Measurements from ENCODE around the gene IQCM. TPM values are rescaled to one million over a fixed set of nuclear protein-coding genes. Genes with fewer than 3 reads are reported as not detected.
"Not testable (repeated sequence)": the region's sequence is repeated elsewhere in the genome, so short reads cannot be mapped to it uniquely, and the experiment has no call there.

IQCM gene
- total RNA-seq, 6 experiments from 2014 or later = 0.10 TPM; not detected in 5

DNA sequence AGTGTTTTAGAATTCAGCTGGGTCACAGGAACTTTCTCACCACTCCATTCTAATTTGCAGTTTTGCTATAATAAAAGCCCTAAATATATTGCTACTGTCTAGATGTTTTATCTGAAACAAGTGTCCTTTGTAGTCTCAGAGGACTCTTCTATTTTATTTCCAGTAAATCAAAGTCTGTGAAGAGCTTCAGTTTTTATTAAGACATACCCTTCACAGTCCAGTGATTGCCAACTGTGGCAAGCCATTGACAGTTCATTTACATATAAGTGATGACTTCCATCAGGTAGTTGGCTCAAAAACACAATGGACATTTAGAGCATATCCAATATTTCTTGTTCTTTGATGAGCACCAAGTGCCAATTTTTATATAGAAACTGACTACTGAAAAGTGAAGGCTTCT is 466.1 kb downstream of the IQCM start:
- H3K27me3 Mint-ChIP-seq (ENCODE audit: insufficient read depth) = no peaks in the 10 kb centered on the region
- peaks cover 6% of the 10 kb centered on the region for H3K9me3 Mint-ChIP-seq
- peaks cover 5% of the 10 kb centered on the region; the same call in 1 of the 2 replicates for H3K4me1 Mint-ChIP-seq (ENCODE audit: low read depth)
- no peak for DNase-seq
- no peaks in the 10 kb centered on the region for H3K36me3 Mint-ChIP-seq (ENCODE audit: low read depth)
- TF ChIP-seq, protein P1, sequence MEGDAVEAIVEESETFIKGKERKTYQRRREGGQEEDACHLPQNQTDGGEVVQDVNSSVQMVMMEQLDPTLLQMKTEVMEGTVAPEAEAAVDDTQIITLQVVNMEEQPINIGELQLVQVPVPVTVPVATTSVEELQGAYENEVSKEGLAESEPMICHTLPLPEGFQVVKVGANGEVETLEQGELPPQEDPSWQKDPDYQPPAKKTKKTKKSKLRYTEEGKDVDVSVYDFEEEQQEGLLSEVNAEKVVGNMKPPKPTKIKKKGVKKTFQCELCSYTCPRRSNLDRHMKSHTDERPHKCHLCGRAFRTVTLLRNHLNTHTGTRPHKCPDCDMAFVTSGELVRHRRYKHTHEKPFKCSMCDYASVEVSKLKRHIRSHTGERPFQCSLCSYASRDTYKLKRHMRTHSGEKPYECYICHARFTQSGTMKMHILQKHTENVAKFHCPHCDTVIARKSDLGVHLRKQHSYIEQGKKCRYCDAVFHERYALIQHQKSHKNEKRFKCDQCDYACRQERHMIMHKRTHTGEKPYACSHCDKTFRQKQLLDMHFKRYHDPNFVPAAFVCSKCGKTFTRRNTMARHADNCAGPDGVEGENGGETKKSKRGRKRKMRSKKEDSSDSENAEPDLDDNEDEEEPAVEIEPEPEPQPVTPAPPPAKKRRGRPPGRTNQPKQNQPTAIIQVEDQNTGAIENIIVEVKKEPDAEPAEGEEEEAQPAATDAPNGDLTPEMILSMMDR (IDR thresholded peaks at IDR 0.05) = no peak
- no peak overlapping the region for H3K27ac Mint-ChIP-seq
- H3K4me3 Mint-ChIP-seq = no peak overlapping the region

DNA sequence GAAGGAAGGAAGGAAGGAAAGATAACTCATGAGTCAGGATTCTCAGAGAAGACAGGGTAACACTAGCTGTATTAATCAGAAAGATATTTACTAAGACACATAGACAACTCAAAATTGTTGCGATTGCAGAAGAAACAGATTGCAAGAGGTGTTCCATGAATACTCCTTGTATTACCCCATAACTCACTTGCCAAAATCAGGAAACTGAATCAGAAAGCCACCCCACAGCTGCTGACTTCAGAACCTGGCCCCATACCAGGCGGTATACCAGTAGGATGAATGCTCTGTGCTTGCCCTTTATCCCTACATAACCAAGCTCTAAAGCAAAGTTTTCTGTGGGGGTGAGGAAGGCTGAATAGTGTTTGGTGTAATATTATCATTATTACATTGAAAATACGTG is 468.5 kb downstream of the IQCM start:
- H3K9me3 Mint-ChIP-seq = no peaks in the 10 kb centered on the region
- TF ChIP-seq, protein P1 (IDR thresholded peaks at IDR 0.05) = no peak
- DNase-seq = no peak
- no peak overlapping the region for H3K4me3 Mint-ChIP-seq
- H3K4me1 Mint-ChIP-seq (ENCODE audit: low read depth) = peaks cover 8% of the 10 kb centered on the region; the same call in 1 of the 2 replicates
- no peak overlapping the region for H3K27ac Mint-ChIP-seq
- no peaks in the 10 kb centered on the region for H3K36me3 Mint-ChIP-seq (ENCODE audit: low read depth)
- no peaks in the 10 kb centered on the region for H3K27me3 Mint-ChIP-seq (ENCODE audit: insufficient read depth)

DNA sequence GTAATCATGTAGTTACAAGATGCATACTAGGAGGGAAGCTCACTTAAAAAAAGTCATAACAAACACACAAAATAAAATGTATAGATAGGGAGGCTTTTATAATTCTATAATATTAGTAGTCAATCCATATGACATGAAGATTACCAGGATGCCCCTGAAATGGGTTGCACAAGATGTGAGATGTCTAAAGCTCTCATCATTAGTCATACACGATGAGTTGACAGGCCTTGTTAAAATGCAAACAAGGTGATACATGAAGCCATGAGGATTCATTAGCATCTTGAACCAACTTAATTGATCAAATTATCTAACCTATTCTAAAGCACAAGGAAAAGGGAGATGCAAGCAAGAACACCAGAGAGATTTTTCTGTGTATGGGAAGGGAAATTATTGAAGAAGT is 470.2 kb downstream of the IQCM start:
- Mint-ChIP-seq H3K4me1 (ENCODE audit: low read depth) (peaks cover 8% of the 10 kb centered on the region; the same call in 1 of the 2 replicates), H3K9me3 (peaks cover 3% of the 10 kb centered on the region; the same call in 1 of the 2 replicates), H3K27me3 (ENCODE audit: insufficient read depth) (no peaks in the 10 kb centered on the region), H3K4me3 (no peak overlapping the region), H3K27ac (no peak overlapping the region), H3K36me3 (ENCODE audit: low read depth) (no peaks in the 10 kb centered on the region)
- TF ChIP-seq, protein P1 (IDR thresholded peaks at IDR 0.05) = no peak
- DNase-seq = no peak

DNA sequence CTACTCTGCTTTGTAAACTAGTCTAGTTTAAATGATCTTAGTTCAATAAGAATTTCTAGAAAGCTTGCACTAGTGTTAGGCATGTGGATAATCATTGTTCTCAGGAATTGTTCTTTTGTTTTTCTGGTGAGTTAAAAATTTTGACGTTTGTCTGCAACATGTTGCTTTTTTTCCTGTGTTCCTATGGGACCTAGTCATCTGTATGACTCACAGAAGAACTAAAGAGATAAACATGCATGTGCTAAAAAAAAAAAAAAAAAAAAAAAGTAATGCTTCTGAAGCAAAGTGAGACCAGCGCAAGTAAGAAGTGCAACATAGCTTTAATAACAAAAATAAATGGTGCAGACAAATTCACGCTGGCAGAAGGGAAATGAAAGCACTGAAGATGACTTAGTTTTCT is 471.2 kb downstream of the IQCM start:
- DNase-seq = peak; percentile 18
- Mint-ChIP-seq H3K9me3 (peaks cover 4% of the 10 kb centered on the region), H3K4me1 (ENCODE audit: low read depth) (peaks cover 8% of the 10 kb centered on the region; the same call in 1 of the 2 replicates), H3K36me3 (ENCODE audit: low read depth) (no peaks in the 10 kb centered on the region), H3K27me3 (ENCODE audit: insufficient read depth) (peaks cover 2% of the 10 kb centered on the region; the same call in 1 of the 2 replicates), H3K4me3 (no peak overlapping the region), H3K27ac (no peak overlapping the region)
- TF ChIP-seq, protein P1 (IDR thresholded peaks at IDR 0.05) = no peak

DNA sequence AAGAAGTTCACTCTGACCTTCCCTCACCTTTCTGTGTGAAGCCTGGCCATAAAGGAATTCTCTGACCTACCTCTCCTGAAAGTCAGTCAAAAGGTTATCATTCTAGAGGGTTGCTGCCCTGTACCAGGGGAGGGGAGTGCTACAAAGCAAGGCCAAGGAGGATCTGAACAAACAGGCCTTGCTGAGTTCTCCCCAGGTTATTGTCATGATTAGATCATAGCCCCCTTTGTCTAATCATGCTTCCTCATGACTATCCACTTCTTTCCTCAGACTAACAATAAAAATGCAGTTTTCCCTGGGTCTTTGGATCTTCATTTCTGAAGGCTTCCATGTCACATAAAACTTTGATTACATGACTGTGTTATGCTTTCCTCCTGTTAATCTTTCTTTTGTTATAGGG is 472.0 kb downstream of the IQCM start:
- Mint-ChIP-seq H3K4me3 (no peak overlapping the region), H3K36me3 (ENCODE audit: low read depth) (no peaks in the 10 kb centered on the region), H3K27ac (no peak overlapping the region), H3K9me3 (peaks cover 6% of the 10 kb centered on the region), H3K27me3 (ENCODE audit: insufficient read depth) (peaks cover 2% of the 10 kb centered on the region; the same call in 1 of the 2 replicates), H3K4me1 (ENCODE audit: low read depth) (peaks cover 8% of the 10 kb centered on the region; the same call in 1 of the 2 replicates)
- DNase-seq = no peak
- TF ChIP-seq, protein P1 (IDR thresholded peaks at IDR 0.05) = no peak

DNA sequence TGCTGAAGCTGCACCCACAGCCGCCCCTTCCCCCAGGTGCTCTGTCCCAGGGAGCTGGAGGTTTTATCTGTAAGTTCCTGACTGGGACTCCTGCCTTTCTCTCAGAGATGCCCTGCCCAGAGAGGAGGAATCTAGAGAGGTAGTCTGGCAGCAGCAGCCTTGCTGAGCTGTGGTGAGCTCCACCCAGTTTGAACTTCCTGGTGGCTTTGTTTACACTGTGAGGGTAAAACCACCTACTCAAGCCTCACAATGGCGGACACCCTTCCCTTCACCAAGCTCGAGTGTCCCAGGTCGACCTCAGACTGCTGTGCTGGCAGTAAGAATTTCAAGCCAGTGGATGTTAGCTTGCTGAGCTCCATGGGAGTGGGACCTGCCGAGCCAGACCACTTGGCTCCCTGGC is 474.5 kb downstream of the IQCM start:
- not testable (repeated sequence) for H3K4me1 Mint-ChIP-seq (ENCODE audit: low read depth); H3K36me3 Mint-ChIP-seq (ENCODE audit: low read depth); DNase-seq; H3K27me3 Mint-ChIP-seq (ENCODE audit: insufficient read depth); H3K4me3 Mint-ChIP-seq; H3K27ac Mint-ChIP-seq
- H3K9me3 Mint-ChIP-seq = peaks cover 14% of the 10 kb centered on the region
